HG03432 (cell line): ENCODE results near the gene C8A.

Source experiments
- ATAC-seq: cut with Tn5 transposase; IDR thresholded peaks from one replicate; pipeline ENCODE4 v1.9.1; 2021; ENCODE audit warnings: mild to moderate bottlenecking, moderate library complexity; ENCODE audit not compliant: unreplicated experiment

Gene C8A

DNA sequence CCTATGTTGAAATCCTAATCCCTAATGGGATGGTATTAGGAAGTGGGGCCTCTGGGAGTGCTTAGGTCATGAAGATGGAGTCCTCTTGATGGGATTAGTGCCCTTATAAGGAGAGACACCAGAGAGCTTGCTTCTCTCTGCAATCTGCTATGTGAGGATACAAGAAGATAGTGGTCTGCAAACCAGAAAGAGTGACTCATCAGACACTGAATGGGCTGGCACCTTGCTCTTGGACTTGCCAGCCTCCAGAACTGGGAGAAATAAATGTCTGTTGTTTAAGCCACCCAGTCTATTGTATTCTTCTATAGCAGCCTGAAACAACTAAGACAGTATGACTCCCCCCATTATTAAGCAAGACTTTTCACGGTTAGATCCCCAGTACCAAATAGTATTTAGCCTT lies 67.9 kb downstream of the C8A start:
- ATAC-seq = no peak

DNA sequence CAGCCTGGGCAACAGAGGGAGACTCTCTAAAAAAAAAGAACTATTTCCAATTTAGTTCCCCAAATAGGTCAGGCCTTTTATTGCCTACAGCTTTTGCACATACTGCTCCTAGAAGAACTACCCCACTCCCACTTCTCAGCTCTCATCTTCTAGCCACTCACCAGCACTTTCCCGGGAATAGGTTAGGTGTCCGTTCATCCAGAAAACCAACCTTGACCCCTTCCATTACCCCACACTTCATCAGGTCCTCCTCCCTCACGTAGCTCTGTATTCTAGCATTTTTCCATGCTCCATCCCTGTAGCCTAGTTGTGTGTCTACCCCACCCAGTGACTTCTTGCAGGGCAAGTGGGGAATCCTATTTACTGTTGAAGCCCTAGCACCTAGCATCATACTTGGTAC lies 68.6 kb downstream of the C8A start:
- no peak for ATAC-seq

DNA sequence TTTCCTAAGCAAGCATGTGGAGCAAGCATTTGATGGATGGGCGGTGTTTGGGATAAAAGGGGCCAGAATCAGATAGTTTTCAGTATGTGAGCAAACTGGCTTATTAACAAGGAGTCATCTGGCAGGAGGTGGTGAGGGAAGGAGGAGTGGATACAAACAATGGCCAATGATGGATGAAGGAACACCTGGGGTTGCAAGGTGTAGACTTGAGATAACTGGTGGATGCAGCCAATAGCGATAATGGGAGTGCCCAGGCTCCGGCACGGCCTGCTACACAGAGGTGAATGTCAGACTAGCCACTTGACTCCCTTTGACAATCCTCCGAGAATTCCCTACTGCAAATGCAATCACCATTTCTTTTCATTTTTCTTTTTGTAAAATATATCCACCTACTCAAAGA lies 69.5 kb downstream of the C8A start:
- no peak for ATAC-seq

DNA sequence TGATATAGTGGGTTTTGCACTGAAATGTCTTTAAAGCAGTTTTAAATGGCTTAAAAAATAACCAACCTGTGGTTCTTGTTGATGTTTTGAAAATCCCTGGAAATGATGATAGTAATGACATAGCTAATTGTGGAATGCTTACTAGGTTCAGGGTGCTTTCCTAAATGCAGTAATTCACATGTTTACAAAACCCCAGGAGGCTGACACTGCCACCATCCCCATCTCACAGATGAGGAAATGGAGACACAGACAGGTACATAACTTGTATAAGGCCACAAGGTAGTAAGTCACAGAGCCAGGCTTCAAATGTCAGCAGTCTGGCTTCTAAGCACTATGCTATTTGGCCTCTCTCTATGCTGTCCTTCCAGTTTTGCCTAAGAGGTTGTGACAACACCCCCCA lies 70.6 kb downstream of the C8A start:
- no peak for ATAC-seq

DNA sequence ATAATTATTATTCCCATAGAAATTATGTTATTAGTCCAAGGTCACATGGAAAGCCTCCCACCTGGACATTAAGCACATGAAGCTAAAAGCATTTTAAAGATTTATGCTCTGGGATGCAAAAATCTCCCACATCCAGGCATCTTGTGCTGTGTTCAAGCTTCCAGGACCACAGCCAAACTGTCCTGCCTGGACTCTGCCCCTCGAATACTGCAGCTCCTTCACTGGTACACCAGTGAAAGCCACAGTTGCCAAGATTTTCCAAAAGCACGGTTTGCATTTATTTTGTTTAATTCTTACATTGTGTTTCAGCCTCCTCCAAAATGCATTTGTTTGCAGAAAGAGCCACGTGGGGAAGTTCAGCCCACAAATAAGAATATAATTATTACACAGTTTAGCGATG lies 72.6 kb downstream of the C8A start:
- no peak for ATAC-seq

DNA sequence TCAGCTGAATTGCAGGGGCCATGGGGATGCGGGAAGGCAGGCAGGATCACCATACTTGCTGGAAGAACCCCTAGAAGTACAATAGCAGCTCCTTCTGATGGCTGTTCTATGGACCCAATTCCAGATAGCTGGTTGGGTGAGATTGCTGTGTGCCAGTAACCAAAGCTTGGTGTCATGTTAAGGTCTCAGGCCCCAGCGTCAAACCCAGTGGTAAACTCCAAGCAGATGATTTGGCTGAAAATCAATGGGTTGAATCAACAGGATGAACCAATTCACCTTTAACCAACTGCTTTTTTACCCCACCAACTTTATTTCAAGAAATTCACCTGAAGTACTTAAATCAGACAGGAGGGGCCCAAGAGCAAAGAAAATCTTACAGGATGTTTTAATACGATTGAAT lies 73.4 kb downstream of the C8A start:
- ATAC-seq = no peak

DNA sequence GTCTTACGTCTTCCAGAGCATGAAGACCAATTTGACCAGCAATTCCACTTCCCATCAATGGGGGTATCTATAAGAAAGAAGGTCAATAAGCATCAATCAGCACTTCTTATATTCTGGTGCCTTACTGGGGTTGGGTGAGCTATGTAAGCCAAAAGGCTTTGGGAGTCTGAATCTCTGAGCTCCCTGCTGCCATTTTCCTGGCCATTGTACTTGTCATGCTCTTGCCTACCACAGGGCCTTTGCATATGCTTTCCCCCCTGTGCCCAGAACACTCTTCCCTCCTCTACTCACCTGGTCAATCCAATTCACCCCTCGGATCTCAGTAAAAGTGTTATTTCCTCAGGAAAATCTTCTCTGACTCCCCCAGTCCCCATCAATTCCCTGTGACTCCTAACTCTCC lies 74.9 kb downstream of the C8A start:
- ATAC-seq = no peak

DNA sequence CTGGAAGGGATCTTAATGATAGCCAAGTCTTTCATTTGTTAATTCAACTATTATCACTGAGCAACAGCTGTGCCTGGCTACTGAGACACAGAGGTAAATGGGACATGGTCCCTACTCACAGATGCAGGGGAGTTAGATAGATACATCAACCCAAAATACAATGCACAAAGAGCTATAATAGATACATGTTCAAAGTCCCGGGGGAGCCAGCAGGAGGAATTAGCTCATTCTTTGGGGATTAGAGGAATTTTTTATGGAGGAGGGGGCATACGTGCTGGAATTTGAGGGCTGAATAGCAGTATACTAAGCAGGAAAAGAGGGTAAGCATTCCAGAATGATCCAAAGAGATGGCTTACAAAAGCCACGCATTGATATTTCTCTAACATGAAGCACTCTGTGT lies 76.6 kb downstream of the C8A start:
- ATAC-seq = no peak

DNA sequence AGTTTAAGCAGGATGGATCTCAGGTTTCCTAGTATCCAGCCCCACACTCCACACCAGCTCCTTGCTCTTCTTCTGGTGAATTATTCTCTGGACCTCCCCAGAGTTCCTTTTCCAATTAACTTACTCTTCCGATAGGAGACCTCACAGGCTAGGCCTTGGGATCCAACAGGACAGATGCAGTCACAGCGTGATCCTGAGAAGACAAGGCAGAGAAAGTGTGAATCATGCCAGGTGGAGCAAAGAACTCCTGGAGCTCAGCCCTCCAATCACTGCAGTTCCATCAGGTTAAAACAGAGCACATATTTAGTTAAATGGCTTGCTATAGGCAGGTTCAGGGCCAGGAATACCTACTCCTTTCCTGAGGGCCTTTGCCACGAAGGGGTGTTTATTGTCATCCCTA lies 77.1 kb downstream of the C8A start:
- ATAC-seq = no peak

DNA sequence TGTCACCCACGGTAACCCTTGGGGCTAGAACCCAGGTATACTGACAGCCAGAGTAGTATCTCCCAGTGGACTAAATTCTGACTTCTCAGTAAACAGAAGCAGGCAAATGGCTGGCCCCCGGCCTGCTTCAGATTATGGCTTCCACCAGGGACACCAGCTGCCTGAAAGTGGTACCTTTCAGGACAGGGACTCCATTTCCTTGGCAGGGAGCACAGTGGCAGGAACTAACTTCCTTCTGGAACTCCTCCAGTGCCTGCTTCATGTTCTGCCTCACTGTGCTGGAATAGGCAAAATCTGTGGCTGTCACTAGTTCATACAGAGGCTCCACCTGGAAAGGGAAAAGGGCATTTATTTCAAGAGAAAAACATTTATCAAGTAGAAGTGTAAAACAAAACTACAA lies 78.6 kb downstream of the C8A start:
- no peak for ATAC-seq

DNA sequence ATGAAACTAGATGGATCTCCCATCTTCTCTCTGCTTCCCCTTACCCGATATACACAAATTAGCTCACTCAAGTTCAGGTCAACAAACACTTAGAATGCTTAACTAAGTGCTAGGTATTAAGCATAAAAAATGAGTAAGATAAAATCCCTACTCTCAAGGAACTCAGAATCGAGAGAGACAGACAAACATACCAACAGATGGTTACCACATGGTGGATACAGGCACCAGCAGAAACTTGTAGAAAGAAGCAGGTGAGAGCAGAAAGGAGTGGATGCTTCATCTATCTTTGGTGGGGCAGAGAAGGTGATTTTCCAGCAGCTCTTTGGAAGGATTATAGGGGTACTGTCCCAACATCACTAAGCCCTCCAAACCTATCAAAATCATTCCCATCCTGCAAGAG lies 79.0 kb downstream of the C8A start:
- ATAC-seq = no peak

DNA sequence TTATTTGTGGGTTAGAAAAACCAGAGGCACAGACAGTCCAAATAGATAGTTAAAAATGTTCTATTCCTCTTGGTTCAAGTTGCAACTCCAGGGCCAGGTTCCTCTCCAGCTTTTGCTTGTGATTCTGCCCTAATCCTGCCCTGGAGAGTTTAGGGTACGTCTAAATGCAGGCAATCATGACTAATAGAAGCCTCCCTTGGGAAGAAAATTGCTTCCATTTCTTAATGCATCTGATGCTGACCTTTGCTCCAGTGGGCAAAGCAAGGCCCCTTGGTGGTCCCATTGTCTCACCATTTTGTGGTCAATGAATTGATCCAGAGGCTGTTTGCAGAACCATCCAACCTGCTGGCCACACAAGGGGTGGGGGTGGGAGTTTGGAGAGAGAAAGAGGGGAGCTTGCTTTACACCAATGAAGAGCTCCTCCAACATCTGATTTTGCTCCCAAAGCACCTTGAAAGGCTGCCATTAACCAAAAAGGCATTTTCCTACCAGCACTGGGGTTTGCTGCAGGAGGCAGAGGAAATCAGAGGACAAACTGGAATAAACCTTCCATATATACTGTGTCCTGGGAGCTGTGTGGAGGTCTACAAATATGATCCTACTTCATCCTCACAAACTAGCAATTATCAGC lies 79.9 kb downstream of the C8A start:
- ATAC-seq = no peak

DNA sequence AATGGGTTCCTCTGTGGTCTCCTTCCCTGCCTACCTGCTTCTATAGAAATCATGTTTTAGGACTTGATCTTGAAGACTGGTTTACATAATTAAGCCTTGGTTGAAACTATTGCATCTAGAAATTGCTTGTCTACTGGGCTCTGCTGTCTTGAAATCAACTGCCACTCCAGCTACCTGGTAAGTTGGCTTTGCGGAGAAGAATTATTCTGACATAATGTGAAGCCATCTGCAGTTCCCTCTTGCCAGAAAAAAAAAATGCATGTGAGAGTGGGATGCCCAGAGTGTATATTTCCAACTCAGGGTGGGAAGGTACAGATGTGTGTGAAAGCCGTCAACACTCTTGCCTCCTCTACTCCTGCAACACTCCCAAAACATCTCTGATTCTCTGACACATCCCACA lies 84.0 kb downstream of the C8A start:
- ATAC-seq = no peak

DNA sequence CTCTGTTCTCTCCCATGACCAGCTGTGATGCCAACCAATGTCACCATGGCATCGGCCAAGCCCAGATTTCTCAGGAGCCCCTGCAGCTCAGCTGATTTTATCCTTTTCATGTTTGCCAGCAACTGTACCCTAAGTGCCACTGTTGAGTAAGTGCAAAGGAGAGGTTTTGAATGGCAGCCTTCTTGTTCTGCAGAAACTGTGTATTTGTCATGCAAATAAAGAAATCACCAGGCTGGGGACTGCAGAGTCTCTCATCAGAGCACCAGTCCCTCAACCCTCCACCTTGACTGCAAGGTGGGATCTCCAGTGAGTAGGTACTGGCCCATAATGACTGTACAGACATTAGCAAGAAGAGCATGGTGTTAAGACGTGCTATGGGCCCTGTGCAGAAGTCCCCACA lies 84.6 kb downstream of the C8A start:
- ATAC-seq = no peak

DNA sequence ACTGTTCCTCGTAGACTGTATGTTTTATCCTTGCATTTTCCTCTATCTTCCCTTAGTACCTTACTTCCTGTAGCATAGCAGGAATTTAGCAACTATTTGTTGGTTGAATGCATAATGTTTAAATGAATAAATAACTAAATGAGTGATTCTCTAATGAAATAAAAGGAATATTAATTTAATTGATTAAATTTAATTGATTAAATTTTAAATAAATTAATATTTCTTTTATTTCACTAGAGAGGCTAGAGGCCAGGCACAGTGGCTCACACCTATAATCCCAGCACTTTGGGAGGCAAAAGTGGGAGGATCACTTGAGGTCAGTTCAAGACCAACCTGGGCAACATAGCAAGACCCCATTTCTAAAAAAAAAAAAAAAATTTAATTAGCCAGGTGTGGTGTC lies 85.4 kb downstream of the C8A start:
- no peak for ATAC-seq

DNA sequence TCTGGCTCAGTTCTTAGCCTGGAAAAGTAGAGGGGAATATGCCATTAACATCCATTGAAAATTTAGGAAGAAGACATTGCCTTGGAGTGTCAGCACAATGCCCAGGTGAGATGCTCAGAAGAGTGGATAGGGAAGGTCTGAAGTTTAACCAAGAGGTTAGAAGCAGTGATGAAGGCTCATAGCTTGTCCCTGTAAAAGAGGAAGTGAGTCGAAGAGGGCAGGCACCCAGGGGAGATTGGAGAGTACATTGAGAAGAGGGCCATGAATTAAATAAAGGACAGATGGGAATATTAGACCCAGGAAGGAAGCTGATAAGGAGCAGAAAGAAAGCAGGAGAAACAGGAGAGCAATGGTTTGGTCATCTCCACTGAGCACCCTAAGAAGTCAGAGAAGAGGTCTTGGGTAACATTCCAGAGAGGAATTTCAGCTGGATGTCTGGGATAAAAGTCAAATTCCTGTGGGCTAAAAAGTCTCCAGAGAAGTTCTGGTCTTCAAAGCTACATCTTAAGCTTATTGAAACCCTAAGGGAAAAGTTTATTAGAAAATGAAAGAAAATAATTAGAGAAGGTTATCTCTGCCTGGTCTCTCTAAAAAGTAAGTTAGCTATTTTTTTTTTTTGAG lies 93.9 kb downstream of the C8A start:
- ATAC-seq = no peak

DNA sequence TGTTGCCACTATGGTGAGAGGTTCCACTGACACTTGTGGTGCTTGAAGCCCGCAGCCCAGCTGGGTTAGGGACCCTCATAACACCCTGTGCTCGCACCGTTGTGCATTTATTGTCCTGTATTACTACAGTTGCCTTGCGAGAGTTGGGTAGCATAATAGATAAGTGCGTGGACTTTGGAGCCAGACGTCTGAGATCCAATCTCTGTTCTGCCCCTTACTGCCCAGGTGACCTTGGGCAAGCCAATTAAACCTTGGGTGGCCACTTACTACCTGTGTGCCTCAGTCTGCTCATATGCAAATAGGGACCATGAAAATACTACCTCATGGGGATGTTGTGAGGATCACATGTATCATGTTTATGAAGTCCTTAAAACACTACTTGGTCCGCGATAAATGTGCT lies 97.9 kb downstream of the C8A start:
- no peak for ATAC-seq

DNA sequence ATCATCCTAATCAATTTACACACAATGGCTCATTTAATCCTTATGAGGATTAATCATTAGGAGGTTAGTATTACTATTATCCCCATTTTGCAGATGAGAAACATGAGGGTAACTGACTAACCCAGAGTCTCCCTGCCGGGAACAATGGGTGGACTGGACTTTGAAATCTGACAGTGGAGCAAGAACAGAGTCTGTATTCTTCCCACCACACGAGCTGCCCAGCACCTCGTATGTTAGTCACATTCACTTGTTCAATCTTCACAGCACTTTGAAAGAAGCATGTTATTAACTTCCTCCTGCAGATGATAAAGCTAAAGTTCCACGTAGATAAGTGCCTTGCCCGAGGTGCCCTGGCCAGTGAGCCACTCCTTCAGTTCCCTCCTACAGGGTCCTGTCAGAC lies 98.8 kb downstream of the C8A start:
- no peak for ATAC-seq

DNA sequence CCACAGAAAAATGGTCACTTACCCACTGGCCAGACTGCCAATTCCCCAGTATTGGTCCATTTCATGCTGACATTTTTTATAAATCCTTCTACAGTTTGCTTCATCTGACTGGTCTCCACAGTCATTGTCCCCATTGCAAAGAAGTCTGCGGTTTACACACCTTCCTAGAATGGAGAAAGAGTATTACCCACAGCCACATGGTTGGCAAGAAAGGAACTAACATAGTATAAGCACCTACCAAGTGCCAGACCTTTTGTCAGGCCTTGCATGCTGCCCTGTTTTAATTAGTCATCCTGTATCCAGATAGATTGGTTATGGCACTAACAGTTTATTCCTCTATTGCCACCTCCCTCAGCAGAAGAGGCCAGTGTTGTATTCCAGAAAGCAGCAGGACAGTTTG lies 100.1 kb downstream of the C8A start:
- ATAC-seq = no peak

DNA sequence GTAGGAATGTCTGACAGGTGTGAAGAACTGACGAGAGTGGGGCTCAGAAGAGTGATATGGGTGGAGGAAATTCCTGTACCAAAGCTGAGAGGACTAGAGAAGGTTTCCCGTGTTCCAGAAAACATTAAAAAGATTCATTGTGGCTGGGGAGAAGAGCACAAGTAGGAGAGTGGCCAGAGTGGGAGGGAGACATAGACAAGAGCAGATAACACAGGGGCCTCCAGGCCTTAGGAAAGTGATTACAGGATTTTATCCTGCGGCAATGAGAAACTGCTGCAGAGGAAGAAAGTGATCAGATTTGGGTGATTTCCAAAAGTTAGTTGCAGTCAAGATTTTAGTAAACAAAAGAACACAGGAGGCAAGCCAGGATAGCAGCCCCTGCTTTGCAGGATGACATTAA lies 103.3 kb downstream of the C8A start:
- no peak for ATAC-seq

DNA sequence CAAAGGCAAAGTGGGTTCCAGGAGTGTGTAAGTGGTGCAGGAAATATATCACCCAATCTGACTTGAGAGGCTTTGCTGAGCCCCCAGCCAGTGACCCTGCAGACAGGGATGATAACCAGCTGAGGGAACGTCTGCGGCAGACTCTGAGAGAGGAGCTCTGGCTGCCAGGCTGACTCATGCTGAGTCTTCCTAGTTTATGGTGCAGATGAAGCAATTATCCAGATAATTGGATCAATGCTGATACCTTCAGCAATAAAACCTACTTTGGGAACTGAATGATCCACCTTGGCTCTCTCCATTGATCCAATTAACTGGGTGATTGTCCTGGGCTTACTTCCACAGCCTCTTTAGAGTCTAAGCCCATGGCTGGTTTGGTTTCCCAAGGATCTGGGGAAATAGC lies 103.9 kb downstream of the C8A start:
- no peak for ATAC-seq

DNA sequence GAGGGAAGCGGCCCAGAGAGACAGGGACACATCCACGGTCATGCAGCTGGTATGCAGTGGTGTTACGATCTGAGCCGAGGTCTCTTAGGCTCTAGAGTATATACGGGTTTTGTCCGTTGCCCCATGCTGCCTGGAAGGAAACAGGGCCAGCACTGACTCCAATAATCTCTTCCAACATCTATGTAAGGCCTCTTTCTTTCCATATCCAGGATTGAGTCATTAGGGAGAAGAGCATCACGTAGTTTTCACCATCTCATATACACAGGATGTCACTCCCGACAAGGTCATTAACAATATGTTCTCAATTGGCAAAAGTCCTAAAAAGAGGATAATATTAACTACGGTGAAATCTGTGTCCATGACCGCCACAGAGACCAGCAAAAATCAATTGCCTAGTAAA lies 106.8 kb downstream of the C8A start:
- no peak for ATAC-seq

DNA sequence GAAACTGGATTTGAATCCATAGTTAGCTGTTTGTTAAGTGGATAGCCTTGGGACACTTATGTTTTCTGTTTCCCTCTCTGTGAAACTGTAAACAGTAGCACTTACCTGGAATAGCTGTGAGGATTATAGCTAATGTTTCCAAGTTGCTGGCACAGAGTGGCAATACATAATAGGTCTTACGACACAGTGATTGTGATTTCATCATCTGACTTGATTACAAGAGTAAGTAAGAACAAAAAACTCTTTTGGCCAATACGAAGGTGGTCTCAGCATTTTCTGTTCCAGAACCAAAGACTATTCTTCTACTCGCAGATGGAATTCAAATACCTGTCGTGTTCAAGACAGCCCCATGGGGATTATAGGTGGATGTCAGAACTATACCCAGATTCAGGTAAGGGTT lies 109.1 kb downstream of the C8A start:
- ATAC-seq = no peak
